GM23338 (cell line): ENCODE results near the gene NAA25.

Experiments used
- CREB1 ChIP-seq: fragments of 250-450 bp; sonication (Bioruptor Pico); IDR thresholded peaks from 2 replicates; pipeline ENCODE4 v1.5.0; 2020; ENCODE audit warnings: low read depth, mild to moderate bottlenecking, moderate library complexity
- CTCF ChIP-seq, 2 experiments: fragments of 200-600 bp in 1 of 2; sonication (generic) in 1 of 2; conservative IDR thresholded peaks; 2 replicates each; pipeline versions ENCODE4 v1.5.1 to v1.6.1; 2016 to 2017; ENCODE audit warnings: antibody characterized with exemption in 2 of 2, low read depth in 2 of 2, mild to moderate bottlenecking in 2 of 2, moderate library complexity in 1 of 2
- ETS1 ChIP-seq: IDR thresholded peaks from 2 replicates; pipeline ENCODE4 v1.6.1; 2016; ENCODE audit warnings: antibody characterized with exemption
- EZH2 ChIP-seq: fragments of 200-600 bp; sonication (generic); IDR thresholded peaks from one replicate; pipeline ENCODE4 v1.8.0; 2017; ENCODE audit warnings: antibody characterized with exemption, mild to moderate bottlenecking, low read depth; ENCODE audit not compliant: unreplicated experiment
- EZH2phosphoT487 ChIP-seq: fragments of 200-600 bp; sonication (generic); IDR thresholded peaks from one replicate; pipeline ENCODE4 v1.8.1; 2018; ENCODE audit warnings: antibody characterized with exemption; ENCODE audit not compliant: unreplicated experiment
- JUNB ChIP-seq: IDR thresholded peaks from one replicate; pipeline ENCODE4 v1.6.1; 2016; ENCODE audit warnings: antibody characterized with exemption; ENCODE audit not compliant: unreplicated experiment
- NANOG ChIP-seq: IDR thresholded peaks from 2 replicates; pipeline ENCODE4 v1.6.1; 2016; ENCODE audit warnings: antibody characterized with exemption, borderline replicate concordance
- POLR2AphosphoS5 ChIP-seq: IDR thresholded peaks from 2 replicates; pipeline ENCODE4 v1.6.1; 2016; ENCODE audit warnings: antibody characterized with exemption, low read depth
- REST ChIP-seq: IDR thresholded peaks from one replicate; pipeline ENCODE4 v1.6.1; 2018; ENCODE audit warnings: antibody characterized with exemption; ENCODE audit not compliant: unreplicated experiment
- STAT1 ChIP-seq: IDR thresholded peaks from one replicate; pipeline ENCODE4 v1.6.1; 2016; ENCODE audit warnings: antibody characterized with exemption; ENCODE audit not compliant: unreplicated experiment
- ZNF114 ChIP-seq: fragments of 250-450 bp; sonication (Bioruptor Pico); IDR thresholded peaks from 2 replicates; pipeline ENCODE4 v1.5.0; 2020; ENCODE audit warnings: mild to moderate bottlenecking, moderate library complexity
- ZNF331 ChIP-seq: fragments of 250-450 bp; sonication (Bioruptor Pico); IDR thresholded peaks from 2 replicates; pipeline ENCODE4 v1.5.0; 2020; ENCODE audit warnings: low read depth, mild to moderate bottlenecking, moderate library complexity
- ZNF462 ChIP-seq: fragments of 250-450 bp; sonication (Bioruptor Pico); IDR thresholded peaks from 2 replicates; pipeline ENCODE4 v1.5.0; 2020; ENCODE audit warnings: mild to moderate bottlenecking, moderate library complexity

- no peak for TF ChIP-seq CTCF (conservative IDR thresholded peaks at IDR 0.05; ENCODE audit: low read depth in 2 of 2)
- TF ChIP-seq POLR2AphosphoS5 = no peak
- no peak for TF ChIP-seq ZNF462 (CRISPR knock-in tag)
- TF ChIP-seq NANOG = no peak
- no peak for TF ChIP-seq EZH2
- TF ChIP-seq ETS1 = no peak
- TF ChIP-seq CREB1 (CRISPR knock-in tag) = no peak
- TF ChIP-seq EZH2phosphoT487 = no peak
- TF ChIP-seq JUNB = no peak
- TF ChIP-seq ZNF331 (CRISPR knock-in tag) = no peak
- no peak for TF ChIP-seq REST
- TF ChIP-seq STAT1 = no peak
- no peak for TF ChIP-seq ZNF114 (CRISPR knock-in tag)
These were observed 82.7 kb downstream of the NAA25 start for GRCh38 chr12:112025808-112026375.
